Uterus (tissue), 4 donors: ENCODE results near the gene C1QTNF9B. TPM values are rescaled to one million over a fixed set of nuclear protein-coding genes. Genes with fewer than 3 reads are reported as not detected.

Experiments used
- DNase-seq, 2 donors: peaks; one replicate each; pipeline ENCODE4 v3.0.0-alpha.2; 2019 to 2020
- H3K27ac ChIP-seq, 2 donors: fragments of 200-600 bp; sonication (generic); 1 replicate in 1 of 2; 2 replicates in 1 of 2; pipeline ENCODE4 v1.5.1; 2016 to 2018
- H3K27me3 ChIP-seq, 2 donors: fragments of 200-600 bp; sonication (generic); one replicate each; pipeline ENCODE4 v1.5.1; 2018 to 2019; ENCODE audit warnings: control low read depth in 1 of 2
- H3K36me3 ChIP-seq, 2 donors: fragments of 200-600 bp; sonication (generic); one replicate each; pipeline ENCODE4 v1.5.1; 2019; ENCODE audit warnings: control low read depth in 1 of 2
- H3K4me1 ChIP-seq, 2 donors: fragments of 200-600 bp; sonication (generic); one replicate each; pipeline ENCODE4 v1.5.1; 2018 to 2019; ENCODE audit warnings: control low read depth in 1 of 2
- H3K4me3 ChIP-seq, 2 donors: fragments of 200-600 bp; sonication (generic); 1 replicate in 1 of 2; 2 replicates in 1 of 2; pipeline ENCODE4 v1.5.1; 2018 to 2019; ENCODE audit warnings: mild to moderate bottlenecking in 1 of 2
- H3K9me3 ChIP-seq, 2 donors: fragments of 200-600 bp; sonication (generic); one replicate each; pipeline ENCODE4 v1.5.1; 2019; ENCODE audit warnings: control low read depth in 1 of 2
- CTCF ChIP-seq, 4 experiments: fragments of 200-600 bp in 2 of 4; fragments of 450-650 bp in 2 of 4; sonication (generic) in 2 of 4; IDR thresholded peaks; one replicate each; pipeline ENCODE4 v1.5.1; 2016 to 2019; ENCODE audit warnings: antibody characterized with exemption in 4 of 4, mild to moderate bottlenecking in 2 of 4, moderate library complexity in 1 of 4
- POLR2A ChIP-seq, 2 donors: fragments of 450-650 bp; IDR thresholded peaks; one replicate each; pipeline ENCODE4 v1.6.1; 2016; ENCODE audit warnings: antibody characterized with exemption in 2 of 2, mild to moderate bottlenecking in 1 of 2, moderate library complexity in 1 of 2
- intact Hi-C: fragments of 100-400 bp; cut with DNase I; formaldehyde crosslinking; loops from one replicate; pipeline ENCODE4 v1.15.1; 2023; ENCODE audit warnings: low total_unique reads
- total RNA-seq, 4 donors: library from RNA; depleted of rRNA in 3 of 4; stranded (reverse); fragments of >200 nt in 3 of 4; gene quantifications; one replicate each; pipeline versions ENCODE4 v1.1.0 to v1.2.4, GENCODE V29; 2014 to 2023
- donor health status: DM: yes; HTN: yes; CAD: no.

C1QTNF9B gene
- total RNA-seq, 4 donors from 2014 or later = 2.6 TPM; not detected in 3

- TF ChIP-seq CTCF (IDR thresholded peaks at IDR 0.05) = no peak
- TF ChIP-seq POLR2A (IDR thresholded peaks at IDR 0.05) = no peak
Measured at GRCh38 chr13:23856008-23856750, 41.1 kb downstream of the C1QTNF9B start.

GRCh38 chr13:23855360-23855759, 41.9 kb downstream of the C1QTNF9B start:
- TF ChIP-seq POLR2A (IDR thresholded peaks at IDR 0.05) (no peak), CTCF (IDR thresholded peaks at IDR 0.05) (no peak)
- H3K36me3 ChIP-seq = no peaks in the 10 kb centered on the region
- no peak overlapping the region for H3K4me3 ChIP-seq
- no peak overlapping the region for H3K27ac ChIP-seq
- no peak for DNase-seq
- no peaks in the 10 kb centered on the region for H3K4me1 ChIP-seq
- intact Hi-C loops = no loop called here
- H3K9me3 ChIP-seq = no peaks in the 10 kb centered on the region
- H3K27me3 ChIP-seq = no peaks in the 10 kb centered on the region

More at GRCh38 chr13:23856008-23856750, 41.1 kb downstream of the C1QTNF9B start:
- no peaks in the 10 kb centered on the region for H3K27me3 ChIP-seq
- no peak overlapping the region for H3K27ac ChIP-seq
- DNase-seq = no peak
- no peaks in the 10 kb centered on the region for H3K36me3 ChIP-seq
- H3K4me1 ChIP-seq = no peaks in the 10 kb centered on the region
- no peak overlapping the region for H3K4me3 ChIP-seq
- intact Hi-C loops = no loop called here
- no peaks in the 10 kb centered on the region for H3K9me3 ChIP-seq

- no peak for DNase-seq
- Histone ChIP-seq H3K27me3 (no peaks in the 10 kb centered on the region), H3K4me1 (no peaks in the 10 kb centered on the region), H3K36me3 (no peaks in the 10 kb centered on the region), H3K9me3 (no peaks in the 10 kb centered on the region), H3K27ac (no peak overlapping the region), H3K4me3 (no peak overlapping the region)
- intact Hi-C loops = no loop called here
- TF ChIP-seq POLR2A (IDR thresholded peaks at IDR 0.05) (no peak), CTCF (IDR thresholded peaks at IDR 0.05) (no peak)
Measured at GRCh38 chr13:23852351-23852750, 45.0 kb downstream of the C1QTNF9B start.

- Histone ChIP-seq H3K27ac (no peak overlapping the region), H3K4me1 (no peaks in the 10 kb centered on the region), H3K36me3 (no peaks in the 10 kb centered on the region), H3K27me3 (no peaks in the 10 kb centered on the region), H3K9me3 (no peaks in the 10 kb centered on the region), H3K4me3 (no peak overlapping the region)
- TF ChIP-seq CTCF (IDR thresholded peaks at IDR 0.05) = no peak
- TF ChIP-seq POLR2A (IDR thresholded peaks at IDR 0.05) = no peak
- DNase-seq = no peak
- intact Hi-C loops = no loop called here
Measured at GRCh38 chr13:23851106-23851505, 46.2 kb downstream of the C1QTNF9B start.

GRCh38 chr13:23850134-23850533, 47.2 kb downstream of the C1QTNF9B start:
- Histone ChIP-seq H3K9me3 (no peaks in the 10 kb centered on the region), H3K27me3 (no peaks in the 10 kb centered on the region), H3K36me3 (no peaks in the 10 kb centered on the region), H3K4me1 (no peaks in the 10 kb centered on the region), H3K4me3 (no peak overlapping the region), H3K27ac (no peak overlapping the region)
- intact Hi-C loops = no loop called here
- no peak for TF ChIP-seq POLR2A (IDR thresholded peaks at IDR 0.05)
- TF ChIP-seq CTCF (IDR thresholded peaks at IDR 0.05) = no peak
- DNase-seq = no peak
